ENCODE measurements around the gene GPRC5A. TPM values are rescaled to one million over a fixed set of nuclear protein-coding genes. Genes with fewer than 3 reads are reported as not detected.

Gene GPRC5A
- total RNA-seq, 1 donor = 4.7 TPM

- H3K4me1 ChIP-seq (ENCODE audit: insufficient read depth, low read length) = peaks cover 11% of the 10 kb centered on the region
- TF ChIP-seq CTCF (IDR thresholded peaks at IDR 0.05; ENCODE audit: extremely low read depth, low read depth, low read length) = no peak
- no peak within 1 kb of the TSS for H3K4me2 ChIP-seq (ENCODE audit: insufficient read depth, low read length)
- DNase-seq (ENCODE audit: insufficient read length, low spot score, missing footprints) = no peak
- H3K27me3 ChIP-seq (ENCODE audit: insufficient read depth, low read length) = no peaks in the 10 kb centered on the region
- H2AFZ ChIP-seq (ENCODE audit: low read length) = no peak within 1 kb of the TSS
- H3K4me3 ChIP-seq (ENCODE audit: insufficient read depth, low read length) = no peak within 1 kb of the TSS
- H3K27ac ChIP-seq (ENCODE audit: low read depth, low read length) = no peak within 1 kb of the TSS
- H3K9me3 ChIP-seq (ENCODE audit: low read depth, low read length) = no peaks in the 10 kb centered on the region
- no peaks in the 10 kb centered on the region for H3K36me3 ChIP-seq (ENCODE audit: insufficient read depth, low read length)
- H3K79me2 ChIP-seq (ENCODE audit: insufficient read depth, low read length) = no peaks in the 10 kb centered on the region
- no peaks in the 10 kb centered on the region for H4K20me1 ChIP-seq (ENCODE audit: insufficient read depth, low read length)
These were observed 60.7 kb downstream of the GPRC5A start, which contains the start of gene GPRC5D for GRCh38 chr12:12952036-12952435. TSS of gene GPRC5D (minus strand) at chr12:12952170. CDS start at chr12:12950384, 1,786 bp downstream.

GRCh38 chr12:12954356-12954755 is 63.0 kb downstream of the GPRC5A start:
- H3K36me3 ChIP-seq (ENCODE audit: insufficient read depth, low read length) = no peaks in the 10 kb centered on the region
- H2AFZ ChIP-seq (ENCODE audit: low read length) = no peak overlapping the region
- H3K4me1 ChIP-seq (ENCODE audit: insufficient read depth, low read length) = peaks cover 11% of the 10 kb centered on the region
- H3K27me3 ChIP-seq (ENCODE audit: insufficient read depth, low read length) = no peaks in the 10 kb centered on the region
- no peaks in the 10 kb centered on the region for H3K79me2 ChIP-seq (ENCODE audit: insufficient read depth, low read length)
- no peak overlapping the region for H3K27ac ChIP-seq (ENCODE audit: low read depth, low read length)
- TF ChIP-seq CTCF (IDR thresholded peaks at IDR 0.05; ENCODE audit: extremely low read depth, low read depth, low read length) = no peak
- no peak overlapping the region for H3K4me2 ChIP-seq (ENCODE audit: insufficient read depth, low read length)
- no peaks in the 10 kb centered on the region for H4K20me1 ChIP-seq (ENCODE audit: insufficient read depth, low read length)
- no peaks in the 10 kb centered on the region for H3K9me3 ChIP-seq (ENCODE audit: low read depth, low read length)
- no peak for DNase-seq (ENCODE audit: insufficient read length, low spot score, missing footprints)
- H3K4me3 ChIP-seq (ENCODE audit: insufficient read depth, low read length) = no peak overlapping the region

GRCh38 chr12:12954878-12955625 is 63.7 kb downstream of the GPRC5A start:
- Histone ChIP-seq H3K4me2 (ENCODE audit: insufficient read depth, low read length) (no peak overlapping the region), H4K20me1 (ENCODE audit: insufficient read depth, low read length) (no peaks in the 10 kb centered on the region), H3K27me3 (ENCODE audit: insufficient read depth, low read length) (no peaks in the 10 kb centered on the region), H3K9me3 (ENCODE audit: low read depth, low read length) (no peaks in the 10 kb centered on the region), H3K27ac (ENCODE audit: low read depth, low read length) (no peak overlapping the region), H3K36me3 (ENCODE audit: insufficient read depth, low read length) (no peaks in the 10 kb centered on the region), H3K4me3 (ENCODE audit: insufficient read depth, low read length) (no peak overlapping the region), H3K4me1 (ENCODE audit: insufficient read depth, low read length) (peaks cover 11% of the 10 kb centered on the region), H3K79me2 (ENCODE audit: insufficient read depth, low read length) (no peaks in the 10 kb centered on the region), H2AFZ (ENCODE audit: low read length) (no peak overlapping the region)
- no peak for TF ChIP-seq CTCF (IDR thresholded peaks at IDR 0.05; ENCODE audit: extremely low read depth, low read depth, low read length)
- peak; percentile 35 for DNase-seq (ENCODE audit: insufficient read length, low spot score, missing footprints)

- H3K36me3 ChIP-seq (ENCODE audit: insufficient read depth, low read length) = no peaks in the 10 kb centered on the region
- no peak overlapping the region for H2AFZ ChIP-seq (ENCODE audit: low read length)
- H3K9me3 ChIP-seq (ENCODE audit: low read depth, low read length) = no peaks in the 10 kb centered on the region
- TF ChIP-seq CTCF (IDR thresholded peaks at IDR 0.05; ENCODE audit: extremely low read depth, low read depth, low read length) = no peak
- peaks cover 11% of the 10 kb centered on the region for H3K4me1 ChIP-seq (ENCODE audit: insufficient read depth, low read length)
- H4K20me1 ChIP-seq (ENCODE audit: insufficient read depth, low read length) = no peaks in the 10 kb centered on the region
- DNase-seq (ENCODE audit: insufficient read length, low spot score, missing footprints) = no peak
- H3K4me2 ChIP-seq (ENCODE audit: insufficient read depth, low read length) = no peak overlapping the region
- no peaks in the 10 kb centered on the region for H3K79me2 ChIP-seq (ENCODE audit: insufficient read depth, low read length)
- no peak overlapping the region for H3K4me3 ChIP-seq (ENCODE audit: insufficient read depth, low read length)
- no peak overlapping the region for H3K27ac ChIP-seq (ENCODE audit: low read depth, low read length)
- no peaks in the 10 kb centered on the region for H3K27me3 ChIP-seq (ENCODE audit: insufficient read depth, low read length)
These were observed 67.5 kb downstream of the GPRC5A start for GRCh38 chr12:12958886-12959285.
